GM23338 (cell line): Measurements from ENCODE around the gene TRIM52.
"Not testable (repeated sequence)": the region's sequence is repeated elsewhere in the genome, so short reads cannot be mapped to it uniquely, and the experiment has no call there.

Experiments used
- CREB1 ChIP-seq: fragments of 250-450 bp; sonication (Bioruptor Pico); IDR thresholded peaks from 2 replicates; pipeline ENCODE4 v1.5.0; 2020; ENCODE audit warnings: low read depth, mild to moderate bottlenecking, moderate library complexity
- CTCF ChIP-seq, 2 experiments: fragments of 200-600 bp in 1 of 2; sonication (generic) in 1 of 2; conservative IDR thresholded peaks; 2 replicates each; pipeline versions ENCODE4 v1.5.1 to v1.6.1; 2016 to 2017; ENCODE audit warnings: antibody characterized with exemption in 2 of 2, low read depth in 2 of 2, mild to moderate bottlenecking in 2 of 2, moderate library complexity in 1 of 2
- ETS1 ChIP-seq: IDR thresholded peaks from 2 replicates; pipeline ENCODE4 v1.6.1; 2016; ENCODE audit warnings: antibody characterized with exemption
- EZH2 ChIP-seq: fragments of 200-600 bp; sonication (generic); IDR thresholded peaks from one replicate; pipeline ENCODE4 v1.8.0; 2017; ENCODE audit warnings: antibody characterized with exemption, mild to moderate bottlenecking, low read depth; ENCODE audit not compliant: unreplicated experiment
- EZH2phosphoT487 ChIP-seq: fragments of 200-600 bp; sonication (generic); IDR thresholded peaks from one replicate; pipeline ENCODE4 v1.8.1; 2018; ENCODE audit warnings: antibody characterized with exemption; ENCODE audit not compliant: unreplicated experiment
- JUNB ChIP-seq: IDR thresholded peaks from one replicate; pipeline ENCODE4 v1.6.1; 2016; ENCODE audit warnings: antibody characterized with exemption; ENCODE audit not compliant: unreplicated experiment
- NANOG ChIP-seq: IDR thresholded peaks from 2 replicates; pipeline ENCODE4 v1.6.1; 2016; ENCODE audit warnings: antibody characterized with exemption, borderline replicate concordance
- POLR2AphosphoS5 ChIP-seq: IDR thresholded peaks from 2 replicates; pipeline ENCODE4 v1.6.1; 2016; ENCODE audit warnings: antibody characterized with exemption, low read depth
- REST ChIP-seq: IDR thresholded peaks from one replicate; pipeline ENCODE4 v1.6.1; 2018; ENCODE audit warnings: antibody characterized with exemption; ENCODE audit not compliant: unreplicated experiment
- STAT1 ChIP-seq: IDR thresholded peaks from one replicate; pipeline ENCODE4 v1.6.1; 2016; ENCODE audit warnings: antibody characterized with exemption; ENCODE audit not compliant: unreplicated experiment
- ZNF114 ChIP-seq: fragments of 250-450 bp; sonication (Bioruptor Pico); IDR thresholded peaks from 2 replicates; pipeline ENCODE4 v1.5.0; 2020; ENCODE audit warnings: mild to moderate bottlenecking, moderate library complexity
- ZNF331 ChIP-seq: fragments of 250-450 bp; sonication (Bioruptor Pico); IDR thresholded peaks from 2 replicates; pipeline ENCODE4 v1.5.0; 2020; ENCODE audit warnings: low read depth, mild to moderate bottlenecking, moderate library complexity

- TF ChIP-seq CTCF (conservative IDR thresholded peaks at IDR 0.05; ENCODE audit: low read depth in 2 of 2); EZH2phosphoT487; POLR2AphosphoS5; EZH2; ETS1; CREB1 (CRISPR knock-in tag); REST; ZNF331 (CRISPR knock-in tag); NANOG; ZNF114 (CRISPR knock-in tag); STAT1; JUNB: not testable (repeated sequence)
Observed at GRCh38 chr5:181285962-181286705, 25.2 kb upstream of the TRIM52 start.
